ENCODE data around the gene ABCA5. TPM values are rescaled to one million over a fixed set of nuclear protein-coding genes. Genes with fewer than 3 reads are reported as not detected.
"Not testable (repeated sequence)": the region's sequence is repeated elsewhere in the genome, so short reads cannot be mapped to it uniquely, and the experiment has no call there.

ABCA5 gene
- total RNA-seq, 4 donors from 2014 or later = 62.8 to 228 (median 123) TPM

- TF ChIP-seq CTCF (IDR thresholded peaks at IDR 0.05 in 4 of 5, conservative IDR thresholded peaks at IDR 0.05 in 1 of 5) = no peak
- TF ChIP-seq POLR2A (IDR thresholded peaks at IDR 0.05) = no peak
- H3K9me3 ChIP-seq = no peaks in the 10 kb centered on the region
- in situ Hi-C loops (cut with MboI; ENCODE audit: low sequenced_read_pairs in 4 of 4) = loop anchor here in 1 of 4 donors (25.0 kb wide), 1 partner anchor 95 kb away; no protein-coding TSS in a partner anchor
- intact Hi-C loops (cut with DNase I; ENCODE audit: low total_unique reads) = no loop called here
- peaks cover 4 to 66% of the 10 kb centered on the region in 2 donors for H3K36me3 ChIP-seq
- no peaks in the 10 kb centered on the region for H3K27me3 ChIP-seq
- H3K4me1 ChIP-seq = no peaks in the 10 kb centered on the region
- H3K27ac ChIP-seq = no peak overlapping the region
- ATAC-seq = no peak
- no peak overlapping the region for H3K4me3 ChIP-seq
- DNase-seq = no peak
Measured at GRCh38 chr17:69282002-69282401, 44.9 kb downstream of the ABCA5 start.

- H3K4me3 ChIP-seq; H3K27me3 ChIP-seq; H3K9me3 ChIP-seq; intact Hi-C loops (cut with DNase I; ENCODE audit: low total_unique reads); DNase-seq; H3K27ac ChIP-seq; H3K4me1 ChIP-seq; ATAC-seq: not testable (repeated sequence)
- H3K36me3 ChIP-seq = peaks cover 0 to 36% of the 10 kb centered on the region in 2 donors
- in situ Hi-C loops (cut with MboI; ENCODE audit: low sequenced_read_pairs in 4 of 4) = loop anchor here in 1 of 4 donors (25.0 kb wide), 1 partner anchor 89 kb away; no protein-coding TSS in a partner anchor
Measured at GRCh38 chr17:69276279-69276678, 50.7 kb downstream of the ABCA5 start.

DNA sequence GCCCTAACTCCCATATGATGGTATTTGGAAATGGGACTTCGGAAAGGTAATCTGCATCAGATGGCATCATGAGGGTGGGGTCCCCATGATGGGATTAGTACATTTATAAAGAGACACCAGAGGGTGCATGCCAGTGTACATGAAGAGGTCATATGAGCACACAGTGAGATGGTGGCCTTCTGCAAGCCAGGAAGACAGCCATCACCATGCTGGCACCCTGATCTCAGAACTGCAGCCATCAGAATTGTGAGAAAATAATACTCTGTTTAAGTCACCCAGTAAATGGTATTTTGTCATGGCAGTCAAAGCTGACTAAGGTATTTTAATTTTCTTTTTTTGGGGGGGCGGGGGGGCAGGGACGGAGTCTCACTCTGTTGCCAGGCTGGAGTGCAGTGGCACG lies 51.2 kb downstream of the ABCA5 start:
- Histone ChIP-seq H3K9me3 (no peaks in the 10 kb centered on the region), H3K4me1 (no peaks in the 10 kb centered on the region), H3K4me3 (no peak overlapping the region), H3K36me3 (peaks cover 0 to 39% of the 10 kb centered on the region in 2 donors), H3K27me3 (no peaks in the 10 kb centered on the region), H3K27ac (no peak overlapping the region)
- no peak for TF ChIP-seq POLR2A (IDR thresholded peaks at IDR 0.05)
- no peak for TF ChIP-seq CTCF (IDR thresholded peaks at IDR 0.05 in 4 of 5, conservative IDR thresholded peaks at IDR 0.05 in 1 of 5)
- no peak for DNase-seq
- intact Hi-C loops (cut with DNase I; ENCODE audit: low total_unique reads) (no loop called here), in situ Hi-C loops (cut with MboI; ENCODE audit: low sequenced_read_pairs in 4 of 4) (loop anchor here in 1 of 4 donors (25.0 kb wide), 1 partner anchor 88 kb away; no protein-coding TSS in a partner anchor)
- ATAC-seq = no peak

- no peak for ATAC-seq
- in situ Hi-C loops (cut with MboI; ENCODE audit: low sequenced_read_pairs in 4 of 4) = no loop called here
- intact Hi-C loops (cut with DNase I; ENCODE audit: low total_unique reads) = no loop called here
Measured at GRCh38 chr17:69271023-69271422, 55.9 kb downstream of the ABCA5 start.

More at GRCh38 chr17:69271023-69271422, 55.9 kb downstream of the ABCA5 start:
- H3K36me3 ChIP-seq = peaks cover 0 to 34% of the 10 kb centered on the region in 2 donors
- no peak for DNase-seq
- H3K27ac ChIP-seq = peak overlapping the region in 1 of 4 donors; percentile 3
- TF ChIP-seq POLR2A (IDR thresholded peaks at IDR 0.05) (no peak), CTCF (IDR thresholded peaks at IDR 0.05 in 4 of 5, conservative IDR thresholded peaks at IDR 0.05 in 1 of 5) (no peak)
- H3K27me3 ChIP-seq = no peaks in the 10 kb centered on the region
- H3K4me3 ChIP-seq = no peak overlapping the region
- no peaks in the 10 kb centered on the region for H3K9me3 ChIP-seq
- H3K4me1 ChIP-seq = peaks cover 14 to 19% of the 10 kb centered on the region in 2 donors

Measured in gastrocnemius medialis (tissue), 4 donors.